LHCN-M2 (cell line): ENCODE data around the gene MTM1. TPM values are rescaled to one million over a fixed set of nuclear protein-coding genes. Genes with fewer than 3 reads are reported as not detected.

ENCODE experiments used
- DNase-seq: peaks from one replicate; pipeline ENCODE4 v3.0.0-alpha.2; 2012; ENCODE audit warnings: low read depth
- total RNA-seq: library from RNA; depleted of rRNA; stranded (reverse); fragments of >200 nt; gene quantifications from 2 replicates; pipeline ENCODE4 v1.2.3, GENCODE V29; 2014; rRNA removed

Gene MTM1
- total RNA-seq, 1 experiment from 2014 or later = 10.2 TPM

- DNase-seq = peak; percentile 56
These were observed 135.7 kb downstream of the MTM1 start for GRCh38 chrX:150704030-150704613.

- no peak for DNase-seq
These were observed 144.2 kb downstream of the MTM1 start for GRCh38 chrX:150712619-150713018.

GRCh38 chrX:150715184-150715583, 146.8 kb downstream of the MTM1 start:
- DNase-seq = no peak

GRCh38 chrX:150719621-150720020, 151.2 kb downstream of the MTM1 start:
- DNase-seq = no peak

Other genes with a start within 250 kb of the MTM1 start
- 3.8 and 4.8 TPM in 2 replicates for gene MAMLD1, start 205.3 kb upstream of the MTM1 start, total RNA-seq
- 13.3 and 14.1 TPM in 2 replicates for gene MTMR1, start 124.8 kb downstream of the MTM1 start, total RNA-seq